OCI-LY7 (cell line): ENCODE results near the gene MMP20.

Source experiments
- CTCF ChIP-seq: fragments of 200-600 bp; sonication (generic); conservative IDR thresholded peaks from 2 replicates; pipeline ENCODE4 v1.5.1; 2014; ENCODE audit warnings: mild to moderate bottlenecking, antibody characterized with exemption, low read length, moderate library complexity, mixed read lengths
- EZH2phosphoT487 ChIP-seq: fragments of 200-600 bp; sonication (generic); IDR thresholded peaks from 2 replicates; pipeline ENCODE4 v1.6.1; 2018; ENCODE audit warnings: low read depth, borderline replicate concordance, mild to moderate bottlenecking, mixed run types, antibody characterized with exemption, low read length, moderate library complexity, mixed read lengths

- TF ChIP-seq CTCF = no peak
- no peak for TF ChIP-seq EZH2phosphoT487
Observed at GRCh38 chr11:102544594-102544993, 80.5 kb downstream of the MMP20 start.
